IMR-90 (cell line): ENCODE measurements around the gene JMJD1C. TPM values are rescaled to one million over a fixed set of nuclear protein-coding genes. Genes with fewer than 3 reads are reported as not detected.

Experiments
- ATAC-seq: fragments of 200-7000 bp; cut with Tn5 transposase; 2 replicates; pipeline ENCODE4 v1.9.1; 2020; ENCODE audit warnings: low read depth, mild to moderate bottlenecking, moderate library complexity
- BruUV-seq: library from RNA; stranded (reverse); fragments of 400-500 nt; replicated peaks from 2 replicates; lab custom pipeline; 2021; lab: Mats Ljungman, UMichigan
- CTCF ChIA-PET: fragments of 300-600 bp; formaldehyde crosslinking; extraction: SDS; loops from one replicate; lab custom pipeline; 2021; ENCODE audit warnings: antibody characterized with exemption; lab: Yijun Ruan, JAX
- POLR2A ChIA-PET: fragments of 300-600 bp; sonication (Branson Sonifier 250); formaldehyde crosslinking; loops from one replicate; lab custom pipeline; 2022; ENCODE audit warnings: antibody characterized with exemption; ENCODE audit not compliant: unreplicated experiment; lab: Charles Lee
- DNase-seq: peaks from one replicate; pipeline ENCODE4 v3.0.0; 2013
- H2AFZ ChIP-seq: replicated peaks from 2 replicates; pipeline ENCODE3; 2013; ENCODE audit warnings: low read length, mild to moderate bottlenecking; ENCODE audit not compliant: poor library complexity
- H2AK5ac ChIP-seq: 2 replicates; pipeline ENCODE4 v1.6.1; 2013; ENCODE audit warnings: low read depth, low read length, inconsistent platforms
- H2AK9ac ChIP-seq: replicated peaks from 2 replicates; pipeline ENCODE3; 2013; ENCODE audit warnings: mild to moderate bottlenecking, low read depth, low read length, moderate library complexity; ENCODE audit not compliant: poor library complexity
- H2BK120ac ChIP-seq: 2 replicates; pipeline ENCODE4 v1.6.1; 2013; ENCODE audit warnings: low read depth, low read length, inconsistent platforms
- H2BK15ac ChIP-seq: 3 replicates; pipeline ENCODE4 v1.6.1; 2013; ENCODE audit warnings: low read depth, low read length, inconsistent platforms
- H2BK20ac ChIP-seq: 2 replicates; pipeline ENCODE4 v1.6.1; 2013; ENCODE audit warnings: low read depth, mild to moderate bottlenecking, inconsistent platforms, low read length, moderate library complexity
- H2BK5ac ChIP-seq: 2 replicates; pipeline ENCODE4 v1.6.1; 2013; ENCODE audit warnings: mild to moderate bottlenecking, low read depth, low read length, inconsistent platforms; ENCODE audit not compliant: poor library complexity, severe bottlenecking
- H3K14ac ChIP-seq: replicated peaks from 2 replicates; pipeline ENCODE4 v1.6.1; 2013; ENCODE audit warnings: low read depth, low read length, inconsistent platforms
- H3K18ac ChIP-seq: 2 replicates; pipeline ENCODE4 v1.6.1; 2013; ENCODE audit warnings: low read depth, low read length, control low read depth
- H3K23ac ChIP-seq: 2 replicates; pipeline ENCODE4 v1.6.1; 2013; ENCODE audit warnings: low read depth, low read length, inconsistent platforms
- H3K27ac ChIP-seq: 2 replicates; pipeline ENCODE4 v1.5.1; 2013; ENCODE audit warnings: mild to moderate bottlenecking, control low read depth, low read length; ENCODE audit not compliant: insufficient read depth
- H3K27me3 ChIP-seq: 2 replicates; pipeline ENCODE4 v1.6.1; 2013; ENCODE audit warnings: low read length; ENCODE audit not compliant: control insufficient read depth, insufficient read depth
- H3K36me3 ChIP-seq: 2 replicates; pipeline ENCODE4 v1.6.1; 2013; ENCODE audit warnings: low read length, mixed read lengths; ENCODE audit not compliant: control insufficient read depth, insufficient read depth
- H3K4ac ChIP-seq: 2 replicates; pipeline ENCODE4 v1.6.1; 2013; ENCODE audit warnings: low read depth, low read length, inconsistent platforms
- H3K4me1 ChIP-seq: 2 replicates; pipeline ENCODE4 v1.6.1; 2013; ENCODE audit warnings: low read length, mixed read lengths; ENCODE audit not compliant: control insufficient read depth, insufficient read depth
- H3K4me2 ChIP-seq: 2 replicates; pipeline ENCODE4 v1.6.1; 2013; ENCODE audit warnings: low read depth, mild to moderate bottlenecking, control low read depth, low read length, moderate library complexity
- H3K4me3 ChIP-seq: 2 replicates; pipeline ENCODE4 v1.5.1; 2013; ENCODE audit warnings: low read depth, mild to moderate bottlenecking, control low read depth, low read length, moderate library complexity; ENCODE audit not compliant: insufficient read depth
- H3K56ac ChIP-seq: 2 replicates; pipeline ENCODE4 v1.6.1; 2013; ENCODE audit warnings: low read length, inconsistent platforms; ENCODE audit not compliant: insufficient read depth; ENCODE audit errors: extremely low read depth
- H3K79me1 ChIP-seq, 2 experiments: 2 replicates each; pipeline ENCODE4 v1.6.1; 2013; ENCODE audit warnings: low read length in 2 of 2, inconsistent platforms in 1 of 2, low read depth in 1 of 2
- H3K9ac ChIP-seq: 2 replicates; pipeline ENCODE4 v1.6.1; 2013; ENCODE audit warnings: low read depth, low read length, control low read depth
- H3K9me1 ChIP-seq: 2 replicates; pipeline ENCODE4 v1.6.1; 2013; ENCODE audit warnings: low read length, inconsistent platforms; ENCODE audit not compliant: insufficient read depth
- H3K9me3 ChIP-seq: 2 replicates; pipeline ENCODE4 v1.6.1; 2013; ENCODE audit warnings: low read length; ENCODE audit not compliant: control insufficient read depth, insufficient read depth
- H4K20me1 ChIP-seq: 2 replicates; pipeline ENCODE4 v1.6.1; 2013; ENCODE audit warnings: low read length, inconsistent platforms; ENCODE audit not compliant: insufficient read depth
- H4K5ac ChIP-seq: 2 replicates; pipeline ENCODE4 v1.6.1; 2013; ENCODE audit warnings: mild to moderate bottlenecking, low read depth, low read length, control low read depth
- H4K8ac ChIP-seq, 2 experiments: 2 replicates each; pipeline ENCODE4 v1.6.1; 2013; ENCODE audit warnings: low read depth in 2 of 2, low read length in 2 of 2, control low read depth in 1 of 2, inconsistent platforms in 1 of 2
- H4K91ac ChIP-seq: 2 replicates; pipeline ENCODE4 v1.6.1; 2013; ENCODE audit warnings: low read depth, low read length, inconsistent platforms; ENCODE audit not compliant: insufficient read depth
- CEBPB ChIP-seq: IDR thresholded peaks from 2 replicates; pipeline ENCODE4 v1.6.1; 2012; ENCODE audit warnings: low read depth, low read length, improper control_type of control experiment
- FOS ChIP-seq: fragments of 150-350 bp; IDR thresholded peaks from 2 replicates; pipeline ENCODE4 v1.6.1; 2016; ENCODE audit warnings: low read depth, low read length
- MAFK ChIP-seq: IDR thresholded peaks from 2 replicates; pipeline ENCODE4 v1.6.1; 2012; ENCODE audit warnings: low read depth, low read length, improper control_type of control experiment
- WGBS, 2 experiments: methylation state at CpG; one replicate each; pipeline versions ENCODE4 v1.1.5 to v1.1.7; 2013; ENCODE audit warnings: missing lambda C conversion rate in 2 of 2; ENCODE audit not compliant: insufficient read length in 1 of 2; ENCODE audit errors: extremely low coverage in 2 of 2; 5-methylcytosine and 5-hydroxymethylcytosine counted together
- dilution Hi-C: fragments of 300-500 bp; cut with HindIII; formaldehyde crosslinking; loops from one replicate; pipeline ENCODE4 v1.14.3; 2018; ENCODE audit warnings: low sequenced_read_pairs; ENCODE audit not compliant: unreplicated experiment
- in situ Hi-C: fragments of 300-500 bp; cut with MboI; formaldehyde crosslinking; loops from 3 replicates; pipeline ENCODE4 v1.14.3; 2019; ENCODE audit warnings: low sequenced_read_pairs, inconsistent platforms, mixed read lengths
- intact Hi-C: fragments of 100-400 bp; cut with micrococcal nuclease; formaldehyde crosslinking; loops from 2 replicates; pipeline ENCODE4 v1.10.0; 2022
- polyA plus RNA-seq, 3 experiments: library from polyadenylated mRNA; depleted of rRNA; stranded (reverse); fragments of >200 nt; gene quantifications; 2 replicates each; pipeline ENCODE4 v1.2.3, GENCODE V29; 2012; ENCODE audit warnings: low replicate concordance in 1 of 3
- total RNA-seq: library from RNA; depleted of rRNA; stranded (reverse); fragments of >200 nt; gene quantifications from 2 replicates; pipeline ENCODE4 v1.2.3, GENCODE V29; 2012

Gene JMJD1C
- total and polyA plus RNA-seq, 2 of the 4 experiments (the other 2 are of a cell fraction), result 15.6 to 96.8 TPM

DNA sequence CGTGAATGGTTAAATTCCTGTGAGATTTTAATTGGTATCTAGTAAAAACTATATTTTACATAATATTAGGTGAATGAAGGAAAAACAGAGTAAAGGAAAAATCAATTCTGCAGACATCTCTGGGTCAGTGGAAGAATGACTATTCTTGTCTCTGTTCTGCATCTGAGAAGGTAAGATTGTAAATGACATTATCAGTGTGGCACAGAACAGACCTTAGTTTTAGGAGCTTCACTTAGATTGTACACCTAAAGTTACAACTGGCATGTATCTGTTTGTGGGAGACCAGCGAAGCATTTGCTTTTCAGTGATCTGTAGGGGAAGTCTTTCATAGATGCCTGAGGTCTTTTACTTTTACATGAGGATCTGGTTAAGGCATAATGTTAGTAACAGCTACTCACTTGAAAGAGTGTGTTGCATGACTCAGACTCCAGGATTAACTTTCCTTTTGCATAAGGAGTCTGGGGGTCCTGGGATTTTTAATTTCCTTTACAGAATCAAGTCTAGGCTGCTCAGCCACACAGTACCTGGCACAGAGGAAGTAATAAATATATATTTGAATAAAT lies 56.2 kb downstream of the JMJD1C start:
- H2BK5ac ChIP-seq, result peak overlapping the region; percentile 75
- peaks cover 3 to 40% of the 10 kb centered on the region in 2 experiments; a peak in 3 of 4 replicates for H3K79me1 ChIP-seq
- no peak overlapping the region for H2AFZ ChIP-seq
- H3K23ac ChIP-seq, result no peak overlapping the region
- dilution Hi-C loops (no loop called here), intact Hi-C loops (no loop called here), in situ Hi-C loops (no loop called here)
- H3K4me2 ChIP-seq, result peak overlapping the region; percentile 43; the same call in 1 of the 2 replicates
- no peak overlapping the region for H3K9ac ChIP-seq
- peak; percentile 10; the same call in 1 of the 2 replicates for TF ChIP-seq CEBPB
- no peak for TF ChIP-seq MAFK
- peak; percentile 20; the same call in 1 of the 2 replicates for TF ChIP-seq FOS
- H3K27ac ChIP-seq, result no peak overlapping the region
- peak; percentile 74 for DNase-seq
- no peak overlapping the region; a peak in 1 of 4 replicates for H4K8ac ChIP-seq
- no peak overlapping the region for H2BK15ac ChIP-seq
- no peak overlapping the region for H4K91ac ChIP-seq
- H2AK9ac ChIP-seq, result no peak overlapping the region
- no TSS peak for BruUV-seq
- POLR2A ChIA-PET, result no interaction called here
- no peaks in the 10 kb centered on the region for H3K9me3 ChIP-seq
- H2AK5ac ChIP-seq, result no peak overlapping the region
- H3K56ac ChIP-seq, result no peak overlapping the region
- no peaks in the 10 kb centered on the region for H3K27me3 ChIP-seq
- H3K36me3 ChIP-seq, result no peaks in the 10 kb centered on the region
- peaks cover 3% of the 10 kb centered on the region for H3K4me1 ChIP-seq
- CTCF ChIA-PET, result interaction anchor here (0.6 to 0.8 kb wide), 2 partner anchors 59 to 1658 kb away, joined by 3 read pairs; no protein-coding TSS in a partner anchor
- no peak overlapping the region for H4K5ac ChIP-seq
- peak; percentile 84 for ATAC-seq
- no CpG with 5 or more reads among the region's 2 CpGs for WGBS, 2 experiments
- H3K14ac ChIP-seq, result peak overlapping the region; percentile 88
- peak overlapping the region; percentile 48; the same call in 1 of the 2 replicates for H3K4ac ChIP-seq
- H3K9me1 ChIP-seq, result no peaks in the 10 kb centered on the region; the same call in 1 of the 2 replicates
- no peak overlapping the region for H3K18ac ChIP-seq
- peak overlapping the region; percentile 39; the same call in 1 of the 2 replicates for H2BK20ac ChIP-seq
- no peak overlapping the region for H2BK120ac ChIP-seq
- no peak overlapping the region for H3K4me3 ChIP-seq
- peaks cover 10% of the 10 kb centered on the region for H4K20me1 ChIP-seq
